C1 segment of cervical spinal cord (tissue), 14 donors: ENCODE results near the gene RASGRP2.

ENCODE experiments used
- DNase-seq, 14 donors: peaks; one replicate each; lab custom pipeline; 2025; lab: John Stamatoyannopoulos, UW

RASGRP2 gene

DNA sequence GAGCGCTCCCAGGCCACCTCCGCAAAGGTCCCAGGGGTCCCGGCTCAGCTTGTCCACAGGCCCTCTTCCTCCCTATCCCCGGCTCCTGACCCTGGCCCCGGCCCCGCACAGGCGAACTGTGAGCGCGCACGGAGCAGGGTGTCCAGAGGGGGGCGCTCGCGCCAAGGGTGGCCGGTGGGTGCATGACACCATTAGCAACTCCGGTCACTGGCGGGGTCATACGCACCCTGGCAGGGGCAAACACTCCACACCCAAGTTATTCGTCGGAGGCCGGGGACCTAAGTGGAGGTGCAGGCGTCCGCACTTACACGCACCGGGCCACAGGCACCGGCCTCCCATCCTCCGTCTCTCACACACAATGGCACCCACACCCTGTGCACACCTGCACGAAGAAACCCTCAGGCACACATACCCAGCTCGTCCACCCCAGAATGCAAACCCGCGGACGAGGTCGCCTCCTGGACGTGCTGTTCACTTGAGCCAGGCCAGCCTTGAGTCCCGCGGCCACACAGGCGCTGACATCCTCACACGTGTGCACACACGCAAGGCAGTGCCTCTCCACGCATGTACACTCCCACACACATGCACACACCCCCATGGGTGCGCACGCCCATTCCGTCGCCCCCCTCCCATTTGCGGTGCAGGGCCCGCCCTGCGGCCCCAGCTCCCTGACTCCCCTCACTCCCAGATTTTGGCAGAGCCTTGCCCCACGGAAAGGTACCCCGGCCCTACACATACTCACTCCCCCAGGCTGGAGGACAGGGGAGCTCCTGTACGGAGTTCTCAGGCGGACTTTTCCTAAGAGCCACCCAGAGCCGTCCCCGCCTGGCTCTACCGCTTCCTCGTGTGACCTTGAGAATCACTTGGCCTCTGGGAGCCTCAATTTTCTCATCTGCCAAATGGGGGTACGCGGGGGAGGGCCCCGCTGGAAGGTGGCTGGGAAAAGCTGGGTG lies at the start of gene RASGRP2:
Gene RASGRP2 (minus strand): TSS at position 552 of the 953 bp plus-strand sequence. CDS start 1,276 bp downstream, outside the sequence.
- peak in 6 of 14 donors; percentile 28 to 60 (median 49) for DNase-seq

DNA sequence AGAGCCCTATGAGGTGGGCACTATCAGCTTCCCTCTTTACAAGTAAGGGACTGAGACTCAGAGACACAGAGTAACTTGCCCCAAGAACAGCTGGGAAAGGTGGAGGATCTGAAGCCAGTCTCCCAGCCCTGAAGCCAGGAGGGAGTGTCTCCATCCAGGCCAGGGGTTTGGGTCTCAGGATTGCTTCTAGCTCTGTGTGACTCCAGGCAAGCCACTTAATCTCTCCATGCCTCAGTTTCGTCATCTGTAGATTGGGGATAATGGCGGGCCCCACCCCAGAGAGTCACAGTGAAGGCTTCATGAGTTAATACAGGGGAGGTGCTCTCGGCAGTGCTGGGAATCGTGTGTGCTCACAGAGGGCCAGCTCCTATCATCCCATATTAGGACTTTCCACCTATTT lies 48.5 kb upstream of the RASGRP2 start:
- no peak for DNase-seq

GRCh38 chr11:64791781-64792291 lies 47.9 kb upstream of the RASGRP2 start:
- no peak for DNase-seq

DNA sequence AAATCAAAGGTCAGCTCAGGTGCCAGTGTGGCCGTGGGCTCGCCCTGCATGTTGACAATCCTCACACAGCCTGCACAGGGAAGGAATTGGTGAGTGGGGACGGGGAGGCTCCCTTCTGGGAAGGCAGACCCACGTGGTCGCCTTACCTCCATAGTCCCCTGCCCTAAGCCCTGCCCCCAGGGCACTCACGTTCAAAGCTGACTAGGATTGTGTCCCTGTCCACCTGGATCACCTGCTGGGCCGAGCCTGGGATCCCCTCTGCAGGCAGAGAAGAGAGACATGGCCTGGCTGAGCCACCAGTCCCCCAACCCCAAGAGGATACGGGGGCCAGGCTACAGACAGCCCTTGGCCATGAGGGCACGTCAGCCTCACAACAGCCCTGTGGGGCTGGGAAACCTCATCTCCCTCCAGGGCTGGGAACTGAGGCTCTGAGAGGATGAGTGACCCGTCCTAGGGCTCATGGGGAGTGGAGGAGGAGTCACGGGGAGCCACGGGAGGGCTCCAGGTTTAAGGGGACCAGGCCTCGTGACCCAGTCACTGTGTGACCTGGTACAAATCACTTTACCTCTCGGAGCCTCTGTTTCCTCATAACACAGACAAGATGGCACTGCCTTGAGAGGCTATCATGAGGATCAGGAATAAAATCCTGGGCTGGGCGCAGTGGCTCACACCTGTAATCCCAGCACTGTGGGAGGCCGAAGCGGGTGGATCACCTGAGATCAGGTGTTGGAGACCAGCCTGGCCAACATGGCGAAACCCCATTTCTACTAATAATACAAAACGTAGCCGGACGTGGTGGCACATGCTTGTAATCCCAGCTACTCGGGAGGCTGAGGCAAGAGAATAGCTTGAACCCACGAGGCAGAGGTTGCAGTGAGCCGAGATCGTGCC lies 46.5 kb upstream of the RASGRP2 start:
- no peak for DNase-seq

GRCh38 chr11:64789331-64790204 lies 45.6 kb upstream of the RASGRP2 start:
- no peak for DNase-seq

DNA sequence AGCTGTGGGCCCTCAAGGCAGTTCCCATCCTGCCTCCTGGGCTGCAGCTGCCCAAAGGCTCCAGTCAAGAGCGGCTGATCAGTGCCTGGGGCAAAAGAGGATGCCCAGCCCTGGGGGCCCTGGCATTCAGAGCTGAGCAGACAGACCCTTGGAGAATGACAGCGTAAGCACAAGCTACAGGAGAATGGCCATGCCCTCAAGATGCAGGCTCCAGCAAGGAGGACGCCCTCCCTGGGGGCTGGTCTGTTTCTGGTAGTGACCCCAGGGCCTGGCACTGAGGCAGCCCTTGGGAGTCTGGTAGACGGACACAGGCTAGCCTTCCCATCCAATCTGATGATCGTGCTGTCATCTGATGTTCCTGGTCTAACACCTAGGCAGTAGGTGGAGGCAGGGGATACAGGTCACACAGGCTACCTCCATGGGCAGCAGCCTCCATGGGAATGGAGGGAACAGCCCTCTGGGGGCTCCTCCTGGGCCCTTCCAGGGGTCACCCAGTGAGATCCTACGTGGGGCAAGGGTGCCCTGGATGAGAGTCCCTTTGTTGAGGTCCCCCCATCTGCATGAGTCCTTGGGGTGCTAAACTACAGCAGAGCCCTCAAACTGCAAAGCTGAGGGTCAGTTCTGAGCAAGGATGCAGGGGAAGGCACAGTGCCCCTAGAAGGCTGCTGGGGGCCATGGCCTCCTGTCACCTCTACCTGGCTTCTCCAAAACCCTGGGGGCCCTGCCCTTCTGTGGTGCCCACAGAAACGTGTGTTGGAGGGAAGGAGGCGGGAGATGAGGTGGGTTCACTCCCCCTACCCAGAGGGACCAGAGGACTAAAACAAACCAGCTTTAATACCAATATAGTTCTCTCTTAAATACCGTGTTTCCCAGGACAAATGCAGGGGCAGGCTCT lies 44.6 kb upstream of the RASGRP2 start:
- DNase-seq = no peak

DNA sequence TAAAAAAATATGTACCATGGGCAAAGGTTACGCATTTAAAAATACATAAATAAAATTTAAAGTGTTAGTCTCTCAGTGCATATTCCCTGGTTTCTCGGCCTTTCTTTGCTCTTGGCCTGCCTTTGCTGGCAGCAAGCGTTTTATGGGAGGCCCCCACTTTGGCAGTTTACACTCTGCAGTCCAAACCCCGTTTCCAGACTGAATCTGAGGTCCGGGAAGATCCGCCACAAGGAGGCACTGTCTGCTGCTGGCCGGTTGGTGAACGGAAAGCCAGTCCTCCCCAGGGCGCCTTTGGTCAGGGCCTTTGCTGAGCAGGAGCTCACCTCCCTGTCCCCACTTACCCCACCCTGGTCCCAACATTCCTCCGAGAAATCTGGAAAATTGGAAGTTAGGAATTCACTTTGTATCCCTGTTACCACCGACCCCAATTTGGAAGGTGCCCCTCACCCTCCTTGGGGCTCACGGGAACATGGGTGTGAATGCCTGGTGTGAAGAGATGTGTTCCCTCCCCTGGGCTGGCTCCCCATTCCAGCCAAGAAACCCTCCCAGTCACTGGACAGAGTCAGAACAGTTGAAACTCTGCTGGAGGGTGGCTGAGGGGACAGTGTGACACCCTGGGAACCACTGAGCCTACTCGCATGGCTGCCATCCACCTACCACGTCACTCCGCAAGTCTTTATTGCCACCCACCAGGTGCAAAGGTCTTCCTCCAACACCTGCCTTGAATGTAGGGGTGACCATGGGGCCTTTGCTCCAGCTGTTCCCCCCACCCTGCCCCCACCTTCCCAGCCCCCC lies 43.8 kb upstream of the RASGRP2 start:
- DNase-seq = peak in 7 of 14 donors; percentile 9 to 41 (median 31)

GRCh38 chr11:64786308-64786707 lies 42.4 kb upstream of the RASGRP2 start:
- DNase-seq = no peak

- DNase-seq = no peak
These were observed 41.1 kb upstream of the RASGRP2 start for GRCh38 chr11:64784813-64785581.

DNA sequence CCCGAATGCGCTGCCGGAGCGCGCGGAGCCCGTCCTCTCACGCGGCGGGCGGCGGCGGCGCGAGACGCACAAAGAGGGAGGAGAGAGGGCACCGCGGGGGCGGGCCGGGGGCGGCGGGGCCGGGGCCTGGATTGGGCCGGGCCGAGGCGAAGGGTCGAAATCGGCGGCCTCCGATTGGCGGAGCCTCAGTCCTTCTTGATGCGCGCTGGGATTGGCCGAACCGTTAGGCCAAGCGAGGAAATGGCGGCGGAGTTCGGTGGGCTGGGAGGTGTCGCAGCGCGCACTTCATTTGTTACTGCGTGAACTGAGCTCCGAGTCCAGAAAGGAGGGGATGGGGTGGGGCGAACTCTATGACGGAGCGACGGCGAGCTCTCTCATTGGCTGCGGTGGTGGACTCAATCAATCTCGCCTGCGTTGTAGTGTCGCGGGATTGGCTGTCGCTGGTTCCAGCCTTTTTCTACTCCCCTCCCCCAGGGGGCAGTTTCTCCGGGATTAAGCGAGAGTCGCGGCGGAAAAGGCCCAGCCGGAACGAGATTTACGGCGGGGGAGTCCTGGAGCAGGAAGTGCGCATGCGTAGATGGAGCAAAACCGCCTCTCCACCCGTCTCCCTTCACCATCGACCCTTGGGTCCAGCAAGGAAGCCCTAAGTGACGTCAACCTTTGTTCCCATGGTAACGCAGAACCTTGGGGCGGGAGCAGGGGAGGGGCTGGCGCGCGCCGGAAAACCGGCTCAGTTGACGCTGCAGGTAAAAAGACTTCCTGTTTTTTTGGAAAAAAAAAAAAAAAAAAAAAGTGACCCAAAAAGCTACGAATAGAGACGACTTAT lies 34.7 kb upstream of the RASGRP2 start, which contains the start of gene SF1:
Gene SF1 (minus strand): TSS at position 70 of the 826 bp plus-strand sequence. CDS start 150 bp downstream, outside the sequence.
- peak; percentile 96 to 100 (median 99) for DNase-seq

DNA sequence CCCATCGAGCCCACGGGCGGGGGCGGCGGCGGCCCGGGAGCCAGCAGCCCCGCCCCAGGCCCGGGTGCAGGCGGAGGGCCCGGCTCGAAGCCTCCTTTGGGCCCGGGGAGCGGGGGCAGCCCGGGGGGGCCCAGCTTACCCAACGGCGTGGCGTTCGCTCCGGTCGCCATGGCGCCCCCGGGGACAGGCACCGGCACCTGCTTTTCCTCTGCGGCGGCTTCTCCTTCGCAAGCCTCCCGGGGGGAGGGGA lies 34.2 kb upstream of the RASGRP2 start:
- no peak for DNase-seq

DNA sequence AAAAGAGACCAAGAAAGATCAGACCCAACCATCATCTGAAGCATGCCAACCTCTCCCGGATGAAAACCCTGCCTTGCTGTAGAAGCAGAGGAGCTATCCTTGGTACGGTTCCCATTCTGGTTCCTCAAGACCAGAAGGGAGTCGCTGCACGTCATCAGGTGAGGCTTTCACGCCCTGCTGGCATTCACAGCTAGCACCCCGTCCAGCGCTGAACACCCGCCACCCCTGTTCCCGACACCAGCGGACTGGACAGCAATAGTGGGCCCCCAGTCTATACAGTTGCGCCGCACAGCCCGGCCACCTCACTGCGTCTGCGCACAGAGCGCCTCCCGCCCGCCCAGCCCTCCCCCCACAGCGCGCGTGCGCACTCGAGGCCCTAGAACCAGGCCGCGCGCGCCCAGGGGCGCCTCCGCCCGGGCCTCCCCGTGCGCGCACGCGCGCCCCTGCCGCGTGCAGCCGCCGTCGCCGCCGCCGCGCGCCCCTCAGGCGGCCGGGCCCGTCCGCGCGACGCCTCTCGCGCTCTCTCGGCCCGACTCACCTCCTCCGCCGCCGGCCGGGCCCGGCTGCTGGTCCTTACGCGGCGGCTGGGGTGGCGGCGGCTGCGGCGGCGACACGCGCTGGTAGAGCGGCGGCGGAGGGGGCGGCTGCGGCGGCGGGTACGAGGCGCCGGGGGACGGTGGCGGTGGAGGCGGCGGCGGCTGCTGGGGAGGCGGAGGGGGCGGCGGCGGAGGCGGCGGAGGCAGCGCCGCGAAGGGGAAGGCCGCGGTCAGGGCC lies 33.7 kb upstream of the RASGRP2 start:
- peak in 12 of 14 donors; percentile 60 to 88 (median 74) for DNase-seq

- DNase-seq = no peak
These were observed 32.9 kb upstream of the RASGRP2 start for GRCh38 chr11:64776875-64777274.

DNA sequence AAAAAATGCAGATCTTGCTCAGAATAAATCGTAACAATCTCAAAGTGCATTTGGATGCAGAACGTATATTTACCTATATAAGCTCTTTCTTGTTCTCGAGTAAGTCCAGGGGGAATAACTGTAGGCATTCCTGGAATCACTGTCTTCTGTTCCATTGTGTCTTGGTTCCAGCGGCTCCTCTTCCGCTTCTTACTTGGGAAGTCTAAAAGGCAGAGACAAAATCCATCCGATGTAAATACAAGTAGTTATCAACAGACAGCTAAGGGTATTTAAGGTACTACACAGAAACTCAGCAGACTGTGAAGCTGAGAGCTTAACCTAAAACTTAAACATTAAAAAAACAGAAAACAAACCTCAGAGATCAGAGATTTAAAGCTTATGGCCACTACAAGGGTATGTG lies 32.5 kb upstream of the RASGRP2 start:
- no peak for DNase-seq

DNA sequence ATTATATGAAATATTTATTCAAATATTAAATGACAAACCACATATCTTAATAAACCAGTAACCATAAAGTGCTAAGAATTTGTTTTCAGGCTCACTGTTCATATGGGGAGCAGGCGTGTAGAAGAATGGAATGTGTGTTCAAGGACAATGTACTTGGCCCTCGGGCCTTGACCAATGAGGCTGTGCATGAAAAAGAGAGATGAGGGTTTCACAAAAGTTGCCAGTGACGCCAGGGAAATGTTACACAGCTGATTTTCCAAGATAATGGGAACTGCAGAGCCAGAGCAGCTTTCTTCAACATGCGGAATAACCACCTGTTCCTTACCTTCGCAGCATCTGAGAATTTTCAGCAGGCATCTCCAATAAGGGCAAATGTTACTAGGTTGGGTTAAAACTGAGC lies 30.2 kb upstream of the RASGRP2 start:
- DNase-seq = no peak

- DNase-seq = no peak
These were observed 28.5 kb upstream of the RASGRP2 start for GRCh38 chr11:64772303-64773018.
